HepG2 (cell line): ENCODE measurements around the gene TM4SF5. TPM values are rescaled to one million over a fixed set of nuclear protein-coding genes. Genes with fewer than 3 reads are reported as not detected.

ENCODE experiments used
- ESRRA ChIP-seq: sonication (generic); formaldehyde crosslinking; IDR thresholded peaks from 2 replicates; pipeline ENCODE4 v1.5.1; 2020; ENCODE audit warnings: mild to moderate bottlenecking, low read depth, missing genetic modification reagents
- HMG20B ChIP-seq: conservative IDR thresholded peaks from 2 replicates; pipeline ENCODE4 v1.6.1; 2016; ENCODE audit warnings: missing genetic modification reagents, missing compliant biosample characterization
- HNRNPL ChIP-seq: fragments of 200-400 bp; formaldehyde crosslinking; IDR thresholded peaks from 2 replicates; pipeline ENCODE4 v1.6.1; 2017; ENCODE audit warnings: mild to moderate bottlenecking, low read depth, low read length
- JARID2 ChIP-seq: sonication (generic); formaldehyde crosslinking; IDR thresholded peaks from 2 replicates; pipeline ENCODE4 v1.8.1; 2023; ENCODE audit warnings: missing genetic modification reagents, inconsistent platforms; ENCODE audit not compliant: insufficient replicate concordance
- KLF13 ChIP-seq: sonication (generic); formaldehyde crosslinking; IDR thresholded peaks from 2 replicates; pipeline ENCODE4 v1.4.0; 2020; ENCODE audit warnings: mild to moderate bottlenecking, missing genetic modification reagents
- MBNL3 ChIP-seq: fragments of 250-450 bp; sonication (Bioruptor Pico); conservative IDR thresholded peaks from 2 replicates; pipeline ENCODE4 v1.8.0; 2022; ENCODE audit warnings: mild to moderate bottlenecking, inconsistent platforms
- NR2F1 ChIP-seq, 2 experiments: fragments of 450-650 bp in 1 of 2; formaldehyde crosslinking in 1 of 2; IDR thresholded peaks; 2 replicates each; pipeline versions ENCODE4 v1.5.0 to v1.6.1; 2016 to 2020; ENCODE audit warnings: mild to moderate bottlenecking in 1 of 2, missing compliant biosample characterization in 1 of 2, missing genetic modification reagents in 1 of 2, moderate library complexity in 1 of 2
- POLR2G ChIP-seq: fragments of 200-400 bp; formaldehyde crosslinking; IDR thresholded peaks from 2 replicates; pipeline ENCODE4 v1.6.1; 2018; ENCODE audit warnings: mild to moderate bottlenecking, low read depth, low read length, moderate library complexity
- PPARG ChIP-seq: conservative IDR thresholded peaks from 2 replicates; pipeline ENCODE4 v1.6.1; 2016; ENCODE audit warnings: missing biosample characterization, missing genetic modification reagents
- REPIN1 ChIP-seq: sonication (generic); formaldehyde crosslinking; IDR thresholded peaks from 2 replicates; pipeline ENCODE4 v1.8.0; 2022; ENCODE audit warnings: missing genetic modification reagents, low read depth, mild to moderate bottlenecking, borderline replicate concordance
- ZIK1 ChIP-seq: sonication (generic); formaldehyde crosslinking; IDR thresholded peaks from 2 replicates; pipeline ENCODE4 v1.5.0; 2020; ENCODE audit warnings: mild to moderate bottlenecking, low read depth, missing genetic modification reagents, borderline replicate concordance
- ZNF224 ChIP-seq: sonication (generic); formaldehyde crosslinking; IDR thresholded peaks from 2 replicates; pipeline ENCODE4 v1.5.0; 2020; ENCODE audit warnings: mild to moderate bottlenecking, missing genetic modification reagents
- ZNF235 ChIP-seq: sonication (generic); formaldehyde crosslinking; IDR thresholded peaks from 2 replicates; pipeline ENCODE4 v1.8.1; 2023; ENCODE audit warnings: mild to moderate bottlenecking, missing genetic modification reagents, borderline replicate concordance
- ZNF337 ChIP-seq: sonication (generic); formaldehyde crosslinking; IDR thresholded peaks from 2 replicates; pipeline ENCODE4 v1.5.1; 2020; ENCODE audit warnings: missing genetic modification reagents, low read depth, mild to moderate bottlenecking, borderline replicate concordance
- ZNF841 ChIP-seq: sonication (generic); formaldehyde crosslinking; IDR thresholded peaks from 2 replicates; pipeline ENCODE4 v1.8.1; 2023; ENCODE audit warnings: missing genetic modification reagents, borderline replicate concordance
- polyA plus RNA-seq, 8 experiments: library from polyadenylated mRNA; depleted of rRNA in 3 of 8; stranded (reverse) in 7 of 8; unstranded in 1 of 8; fragments of >200 nt; fragmentation: Illumina TruSeq in 4 of 8; extraction: Trizol in 4 of 8; gene quantifications; 2 replicates each; pipeline versions ENCODE4 v1.2.1 to v1.2.3, GENCODE V29; 2011 to 2016; ENCODE audit warnings: low read depth in 4 of 8, missing spikeins in 1 of 8, mixed read lengths in 1 of 8; ENCODE audit not compliant: insufficient read depth in 1 of 8
- total RNA-seq, 5 experiments: library from RNA; depleted of rRNA; stranded (reverse); fragments of >200 nt; fragmentation: Illumina TruSeq; extraction: Trizol; gene quantifications; 2 replicates each; pipeline ENCODE4 v1.2.3, GENCODE V29; 2016; ENCODE audit warnings: low read depth in 1 of 5
- TF ChIP-seq, protein P1 (sequence below): sonication (generic); formaldehyde crosslinking; IDR thresholded peaks from 2 replicates; pipeline ENCODE4 v1.9.0; 2022; ENCODE audit warnings: missing genetic modification reagents, mild to moderate bottlenecking, borderline replicate concordance
- TF ChIP-seq, protein P2 (sequence below): sonication (generic); formaldehyde crosslinking; IDR thresholded peaks from 2 replicates; pipeline ENCODE4 v1.4.0; 2020; ENCODE audit warnings: missing genetic modification reagents
- TF ChIP-seq, protein P3 (sequence below): sonication (generic); formaldehyde crosslinking; IDR thresholded peaks from 2 replicates; pipeline ENCODE4 v1.8.0; 2022; ENCODE audit warnings: missing genetic modification reagents, mild to moderate bottlenecking, borderline replicate concordance
- TF ChIP-seq, protein P4 (sequence below): sonication (generic); formaldehyde crosslinking; IDR thresholded peaks from 2 replicates; pipeline ENCODE4 v1.8.0; 2022; ENCODE audit warnings: missing genetic modification reagents, mild to moderate bottlenecking, inconsistent platforms, borderline replicate concordance
- TF ChIP-seq, protein P5 (sequence below): sonication (generic); formaldehyde crosslinking; IDR thresholded peaks from 2 replicates; pipeline ENCODE4 v1.4.0; 2020; ENCODE audit warnings: low read depth, mild to moderate bottlenecking, missing genetic modification reagents

The TM4SF5 gene
- total and polyA plus RNA-seq, 2 of the 13 experiments (the other 11 are each of a cell fraction or from before 2014, with no cell fraction given), result 30.1 to 126 TPM

DNA sequence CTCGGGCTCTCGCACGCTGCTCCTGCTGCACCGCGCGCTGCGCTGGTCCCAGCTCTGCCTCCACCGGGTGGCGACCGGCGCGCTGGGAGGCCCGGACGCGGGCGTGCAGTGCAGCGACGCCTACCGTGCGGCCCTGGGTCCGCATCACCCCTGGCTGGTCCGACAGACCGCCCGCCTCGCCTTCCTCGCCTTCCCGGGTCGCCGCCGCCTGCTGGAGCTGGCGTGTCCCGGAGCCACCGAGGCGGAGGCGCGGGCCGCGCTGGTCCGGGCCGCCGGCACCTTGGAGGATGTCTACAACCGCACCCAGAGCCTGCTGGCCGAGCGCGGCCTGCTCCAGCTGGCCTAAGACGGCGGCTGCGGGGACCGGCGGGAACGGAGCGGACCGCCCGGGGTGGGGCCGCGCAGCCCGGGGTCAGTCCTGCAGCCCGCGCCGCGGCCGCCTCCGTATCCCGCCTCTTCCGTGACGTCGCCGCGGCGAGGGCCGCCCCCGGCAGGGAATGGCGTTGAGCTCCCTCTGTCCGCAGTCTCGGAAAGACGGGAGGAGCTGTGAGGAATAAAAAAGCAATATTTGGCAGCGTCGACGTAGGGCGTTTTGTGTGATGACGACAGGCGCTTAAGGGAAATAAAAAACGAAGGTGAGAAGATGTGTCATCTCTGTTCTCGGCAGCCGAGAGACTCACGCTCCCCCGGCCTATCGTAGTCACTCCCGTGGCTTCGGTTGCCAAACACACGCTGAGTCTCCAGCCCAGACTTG lies 18.4 kb downstream of the TM4SF5 start (continued):
- TF ChIP-seq, protein P1, sequence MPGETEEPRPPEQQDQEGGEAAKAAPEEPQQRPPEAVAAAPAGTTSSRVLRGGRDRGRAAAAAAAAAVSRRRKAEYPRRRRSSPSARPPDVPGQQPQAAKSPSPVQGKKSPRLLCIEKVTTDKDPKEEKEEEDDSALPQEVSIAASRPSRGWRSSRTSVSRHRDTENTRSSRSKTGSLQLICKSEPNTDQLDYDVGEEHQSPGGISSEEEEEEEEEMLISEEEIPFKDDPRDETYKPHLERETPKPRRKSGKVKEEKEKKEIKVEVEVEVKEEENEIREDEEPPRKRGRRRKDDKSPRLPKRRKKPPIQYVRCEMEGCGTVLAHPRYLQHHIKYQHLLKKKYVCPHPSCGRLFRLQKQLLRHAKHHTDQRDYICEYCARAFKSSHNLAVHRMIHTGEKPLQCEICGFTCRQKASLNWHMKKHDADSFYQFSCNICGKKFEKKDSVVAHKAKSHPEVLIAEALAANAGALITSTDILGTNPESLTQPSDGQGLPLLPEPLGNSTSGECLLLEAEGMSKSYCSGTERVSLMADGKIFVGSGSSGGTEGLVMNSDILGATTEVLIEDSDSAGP, result peak; percentile 84
- TF ChIP-seq KLF13 (no peak), JARID2 (CRISPR knock-in tag) (no peak), PPARG (CRISPR knock-in tag) (peak; percentile 30; the same call in 1 of the 2 replicates), ZNF235 (CRISPR knock-in tag) (0 out of 2 replicates have a peak, but pooled peaks have one; percentile 47), POLR2G (peak; percentile 39), ZIK1 (no peak; the same call in 1 of the 2 replicates), MBNL3 (no peak), REPIN1 (CRISPR knock-in tag) (no peak; the same call in 1 of the 2 replicates), ZNF841 (CRISPR knock-in tag) (peak; percentile 87; the same call in 1 of the 2 replicates), HMG20B (CRISPR knock-in tag) (no peak), ZNF224 (no peak), NR2F1 (CRISPR knock-in tag; IDR thresholded peaks at IDR 0.05) (no peak), ZNF337 (CRISPR knock-in tag) (no peak), HNRNPL (no peak), ESRRA (CRISPR knock-in tag) (0 out of 2 replicates have a peak, but pooled peaks have one; percentile 13)
- TF ChIP-seq, protein P2, sequence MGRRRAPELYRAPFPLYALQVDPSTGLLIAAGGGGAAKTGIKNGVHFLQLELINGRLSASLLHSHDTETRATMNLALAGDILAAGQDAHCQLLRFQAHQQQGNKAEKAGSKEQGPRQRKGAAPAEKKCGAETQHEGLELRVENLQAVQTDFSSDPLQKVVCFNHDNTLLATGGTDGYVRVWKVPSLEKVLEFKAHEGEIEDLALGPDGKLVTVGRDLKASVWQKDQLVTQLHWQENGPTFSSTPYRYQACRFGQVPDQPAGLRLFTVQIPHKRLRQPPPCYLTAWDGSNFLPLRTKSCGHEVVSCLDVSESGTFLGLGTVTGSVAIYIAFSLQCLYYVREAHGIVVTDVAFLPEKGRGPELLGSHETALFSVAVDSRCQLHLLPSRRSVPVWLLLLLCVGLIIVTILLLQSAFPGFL (CRISPR knock-in tag), result 0 out of 2 replicates have a peak, but pooled peaks have one; percentile 82
- TF ChIP-seq, protein P3, sequence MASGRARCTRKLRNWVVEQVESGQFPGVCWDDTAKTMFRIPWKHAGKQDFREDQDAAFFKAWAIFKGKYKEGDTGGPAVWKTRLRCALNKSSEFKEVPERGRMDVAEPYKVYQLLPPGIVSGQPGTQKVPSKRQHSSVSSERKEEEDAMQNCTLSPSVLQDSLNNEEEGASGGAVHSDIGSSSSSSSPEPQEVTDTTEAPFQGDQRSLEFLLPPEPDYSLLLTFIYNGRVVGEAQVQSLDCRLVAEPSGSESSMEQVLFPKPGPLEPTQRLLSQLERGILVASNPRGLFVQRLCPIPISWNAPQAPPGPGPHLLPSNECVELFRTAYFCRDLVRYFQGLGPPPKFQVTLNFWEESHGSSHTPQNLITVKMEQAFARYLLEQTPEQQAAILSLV (CRISPR knock-in tag), result peak; percentile 43; the same call in 1 of the 2 replicates
- TF ChIP-seq, protein P4, sequence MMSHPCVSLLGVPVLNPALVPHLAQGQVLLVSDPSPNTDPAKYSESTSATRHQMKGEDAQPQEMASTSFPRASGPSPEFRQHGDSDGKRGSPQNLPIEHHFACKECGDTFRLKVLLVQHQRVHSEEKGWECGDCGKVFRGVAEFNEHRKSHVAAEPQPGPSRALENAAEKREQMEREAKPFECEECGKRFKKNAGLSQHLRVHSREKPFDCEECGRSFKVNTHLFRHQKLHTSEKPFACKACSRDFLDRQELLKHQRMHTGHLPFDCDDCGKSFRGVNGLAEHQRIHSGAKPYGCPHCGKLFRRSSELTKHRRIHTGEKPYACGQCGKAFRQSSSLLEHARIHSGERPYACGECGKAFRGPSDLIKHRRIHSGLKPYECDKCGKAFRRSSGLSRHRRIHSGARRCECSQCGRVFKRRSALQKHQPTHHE (CRISPR knock-in tag), result no peak
- TF ChIP-seq, protein P5, sequence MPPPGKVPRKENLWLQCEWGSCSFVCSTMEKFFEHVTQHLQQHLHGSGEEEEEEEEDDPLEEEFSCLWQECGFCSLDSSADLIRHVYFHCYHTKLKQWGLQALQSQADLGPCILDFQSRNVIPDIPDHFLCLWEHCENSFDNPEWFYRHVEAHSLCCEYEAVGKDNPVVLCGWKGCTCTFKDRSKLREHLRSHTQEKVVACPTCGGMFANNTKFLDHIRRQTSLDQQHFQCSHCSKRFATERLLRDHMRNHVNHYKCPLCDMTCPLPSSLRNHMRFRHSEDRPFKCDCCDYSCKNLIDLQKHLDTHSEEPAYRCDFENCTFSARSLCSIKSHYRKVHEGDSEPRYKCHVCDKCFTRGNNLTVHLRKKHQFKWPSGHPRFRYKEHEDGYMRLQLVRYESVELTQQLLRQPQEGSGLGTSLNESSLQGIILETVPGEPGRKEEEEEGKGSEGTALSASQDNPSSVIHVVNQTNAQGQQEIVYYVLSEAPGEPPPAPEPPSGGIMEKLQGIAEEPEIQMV (CRISPR knock-in tag), result peak; percentile 82
